SK-N-SH (cell line): ENCODE results near the gene IL37.

Experiments
- CTCF ChIP-seq: fragments of 200-600 bp; sonication (generic); IDR thresholded peaks from 2 replicates; pipeline ENCODE4 v1.6.1; 2017; ENCODE audit warnings: antibody characterized with exemption, mild to moderate bottlenecking, moderate library complexity
- JUND ChIP-seq: IDR thresholded peaks from 2 replicates; pipeline ENCODE4 v1.4.0; 2012
- REST ChIP-seq: IDR thresholded peaks from 2 replicates; pipeline ENCODE4 v1.6.1; 2012; ENCODE audit warnings: mild to moderate bottlenecking, low read depth, low read length, moderate library complexity
- RXRA ChIP-seq: IDR thresholded peaks from 2 replicates; pipeline ENCODE4 v1.4.0; 2012; ENCODE audit warnings: low read depth, mild to moderate bottlenecking, borderline replicate concordance
- TAF1 ChIP-seq: IDR thresholded peaks from 2 replicates; pipeline ENCODE4 v1.6.1; 2012; ENCODE audit warnings: low read depth, mild to moderate bottlenecking, low read length, moderate library complexity, borderline replicate concordance
- YY1 ChIP-seq: IDR thresholded peaks from 2 replicates; pipeline ENCODE4 v1.4.0; 2012; ENCODE audit warnings: low read depth, mild to moderate bottlenecking
- ZBTB33 ChIP-seq: IDR thresholded peaks from 2 replicates; pipeline ENCODE4 v1.4.0; 2012; ENCODE audit warnings: low read depth, borderline replicate concordance

GRCh38 chr2:112880696-112881095 is 30.3 kb upstream of the IL37 start:
- TF ChIP-seq TAF1 (no peak), CTCF (no peak), REST (no peak), YY1 (no peak), JUND (no peak), ZBTB33 (no peak), RXRA (no peak)
